ENCODE results near the gene TANK. TPM values are rescaled to one million over a fixed set of nuclear protein-coding genes. Genes with fewer than 3 reads are reported as not detected.

The TANK gene
- total and polyA plus RNA-seq, 2 donors from 2014 or later, result 21.2 to 56.1 TPM

- Histone ChIP-seq H3K36me3 (ENCODE audit: control insufficient read depth in 2 of 3, insufficient read depth in 3 of 3, low read length in 3 of 3) (no peaks in the 10 kb centered on the region), H3K27ac (ENCODE audit: low read depth in 2 of 2, low read length in 2 of 2) (no peak overlapping the region), H3K4me3 (ENCODE audit: low read length in 3 of 3) (peak overlapping the region; percentile 63 to 81 (median 73)), H3K27me3 (ENCODE audit: control insufficient read depth, insufficient read depth, low read length) (no peaks in the 10 kb centered on the region), H3K4me1 (ENCODE audit: control insufficient read depth in 2 of 3, insufficient read depth in 2 of 3, low read depth in 1 of 3, low read length in 3 of 3) (no peaks in the 10 kb centered on the region), H3K9ac (ENCODE audit: low read length in 3 of 3) (peak overlapping the region in 2 of 3 donors; percentile 8 to 15), H3K9me3 (ENCODE audit: control insufficient read depth in 2 of 3, insufficient read depth in 1 of 3, low read length in 3 of 3) (no peaks in the 10 kb centered on the region)
- DNase-seq, result peak; percentile 58 to 78 (median 77)
- FAIRE-seq, result no peak
- intact Hi-C loops (cut with DNase I), result no loop called here
- no peak for TF ChIP-seq CTCF (IDR thresholded peaks at IDR 0.05; ENCODE audit: borderline replicate concordance, extremely low read depth, insufficient read depth)
Measured at GRCh38 chr2:161237392-161238264, 77.4 kb downstream of the TANK start.

DNA sequence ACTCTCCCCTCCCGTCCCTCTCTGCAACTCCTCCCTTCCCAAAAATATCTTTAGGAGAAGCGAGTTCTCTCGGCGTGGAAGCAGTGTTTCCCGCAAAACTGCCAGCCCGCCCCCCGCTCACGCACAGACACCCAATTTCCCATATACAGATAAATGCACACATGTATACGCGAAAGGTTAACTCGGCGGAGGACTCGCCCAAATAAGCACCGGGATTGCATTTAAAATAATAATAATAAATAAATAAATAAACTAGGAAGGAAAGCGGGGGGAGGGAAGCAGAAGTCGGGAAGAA lies 78.0 kb downstream of the TANK start:
- Histone ChIP-seq H3K4me3 (ENCODE audit: low read length in 3 of 3) (peak overlapping the region; percentile 63 to 81 (median 73)), H3K9me3 (ENCODE audit: control insufficient read depth in 2 of 3, insufficient read depth in 1 of 3, low read length in 3 of 3) (no peaks in the 10 kb centered on the region), H3K9ac (ENCODE audit: low read length in 3 of 3) (peak overlapping the region in 2 of 3 donors; percentile 8 to 79), H3K27ac (ENCODE audit: low read depth in 2 of 2, low read length in 2 of 2) (no peak overlapping the region), H3K36me3 (ENCODE audit: control insufficient read depth in 2 of 3, insufficient read depth in 3 of 3, low read length in 3 of 3) (no peaks in the 10 kb centered on the region), H3K4me1 (ENCODE audit: control insufficient read depth in 2 of 3, insufficient read depth in 2 of 3, low read depth in 1 of 3, low read length in 3 of 3) (no peaks in the 10 kb centered on the region), H3K27me3 (ENCODE audit: control insufficient read depth, insufficient read depth, low read length) (no peaks in the 10 kb centered on the region)
- DNase-seq (peak in 2 of 5 donors; percentile 19 to 50), FAIRE-seq (no peak)
- no peak for TF ChIP-seq CTCF (IDR thresholded peaks at IDR 0.05; ENCODE audit: borderline replicate concordance, extremely low read depth, insufficient read depth)
- intact Hi-C loops (cut with DNase I), result no loop called here

- Histone ChIP-seq H3K4me3 (ENCODE audit: low read length in 3 of 3) (peak overlapping the region; percentile 63 to 81 (median 73)), H3K9me3 (ENCODE audit: control insufficient read depth in 2 of 3, insufficient read depth in 1 of 3, low read length in 3 of 3) (no peaks in the 10 kb centered on the region), H3K36me3 (ENCODE audit: control insufficient read depth in 2 of 3, insufficient read depth in 3 of 3, low read length in 3 of 3) (no peaks in the 10 kb centered on the region), H3K4me1 (ENCODE audit: control insufficient read depth in 2 of 3, insufficient read depth in 2 of 3, low read depth in 1 of 3, low read length in 3 of 3) (no peaks in the 10 kb centered on the region), H3K27me3 (ENCODE audit: control insufficient read depth, insufficient read depth, low read length) (no peaks in the 10 kb centered on the region), H3K27ac (ENCODE audit: low read depth in 2 of 2, low read length in 2 of 2) (no peak overlapping the region), H3K9ac (ENCODE audit: low read length in 3 of 3) (peak overlapping the region in 1 of 3 donors; percentile 79)
- peak; percentile 71 to 89 (median 82) for DNase-seq
- peak; percentile 0 for TF ChIP-seq CTCF (IDR thresholded peaks at IDR 0.05; ENCODE audit: borderline replicate concordance, extremely low read depth, insufficient read depth)
- no peak for FAIRE-seq
- intact Hi-C loops (cut with DNase I), result no loop called here
Measured at GRCh38 chr2:161238560-161239325, 78.5 kb downstream of the TANK start.

Measured in kidney (tissue), 14 donors.